Mesendoderm (in vitro differentiated cells): ENCODE results near the gene TTYH3.

Experiments used
- DNase-seq: peaks from one replicate; pipeline ENCODE4 v3.0.0; 2013
- H2AK5ac ChIP-seq: 2 replicates; pipeline ENCODE4 v1.6.1; 2013; ENCODE audit warnings: low read length, inconsistent platforms
- H2BK120ac ChIP-seq: 2 replicates; pipeline ENCODE4 v1.6.1; 2013; ENCODE audit warnings: low read depth, mild to moderate bottlenecking, low read length, moderate library complexity, mixed read lengths
- H2BK15ac ChIP-seq: replicated peaks from 2 replicates; pipeline ENCODE4 v1.6.1; 2013; ENCODE audit warnings: low read depth, mild to moderate bottlenecking, moderate library complexity
- H2BK5ac ChIP-seq: 2 replicates; pipeline ENCODE4 v1.6.1; 2013; ENCODE audit warnings: low read length, inconsistent platforms
- H3K18ac ChIP-seq: 2 replicates; pipeline ENCODE4 v1.6.1; 2013; ENCODE audit warnings: mild to moderate bottlenecking, low read length, mixed read lengths
- H3K23ac ChIP-seq: one replicate; pipeline ENCODE4 v1.6.1; 2013; ENCODE audit warnings: low read length
- H3K27ac ChIP-seq: 2 replicates; pipeline ENCODE4 v1.5.1; 2013; ENCODE audit warnings: low read depth, mild to moderate bottlenecking, inconsistent platforms, low read length, moderate library complexity
- H3K27me3 ChIP-seq: 2 replicates; pipeline ENCODE4 v1.6.1; 2013; ENCODE audit warnings: low read length, control low read depth, mild to moderate bottlenecking, inconsistent platforms; ENCODE audit not compliant: insufficient read depth, poor library complexity
- H3K36me3 ChIP-seq: 2 replicates; pipeline ENCODE4 v1.6.1; 2013; ENCODE audit warnings: low read length, inconsistent platforms; ENCODE audit not compliant: control insufficient read depth, insufficient read depth
- H3K4ac ChIP-seq: one replicate; pipeline ENCODE4 v1.6.1; 2013; ENCODE audit warnings: low read depth, mild to moderate bottlenecking, low read length, moderate library complexity
- H3K4me1 ChIP-seq: 2 replicates; pipeline ENCODE4 v1.6.1; 2013; ENCODE audit warnings: low read depth, low read length, inconsistent platforms; ENCODE audit not compliant: control insufficient read depth
- H3K4me2 ChIP-seq: 2 replicates; pipeline ENCODE4 v1.6.1; 2013; ENCODE audit warnings: low read length
- H3K4me3 ChIP-seq: 2 replicates; pipeline ENCODE4 v1.5.1; 2013; ENCODE audit warnings: mild to moderate bottlenecking, low read length
- H3K56ac ChIP-seq: one replicate; pipeline ENCODE4 v1.6.1; 2013; ENCODE audit warnings: low read length
- H3K79me1 ChIP-seq: 2 replicates; pipeline ENCODE4 v1.6.1; 2013; ENCODE audit warnings: low read length, inconsistent platforms
- H3K79me2 ChIP-seq: 2 replicates; pipeline ENCODE4 v1.6.1; 2013; ENCODE audit warnings: mild to moderate bottlenecking, low read length; ENCODE audit not compliant: control insufficient read depth, insufficient read depth
- H3K9ac ChIP-seq: 2 replicates; pipeline ENCODE4 v1.6.1; 2013; ENCODE audit warnings: low read length, inconsistent platforms
- H4K5ac ChIP-seq: one replicate; pipeline ENCODE4 v1.6.1; 2013; ENCODE audit warnings: low read length
- H4K8ac ChIP-seq: one replicate; pipeline ENCODE4 v1.6.1; 2013; ENCODE audit warnings: low read depth, mild to moderate bottlenecking, control low read depth, low read length, moderate library complexity
- WGBS: extraction: QIAGEN DNeasy Blood & Tissue Kit; methylation state at CpG from one replicate; pipeline ENCODE4 v1.1.7; 2013; ENCODE audit warnings: low lambda C conversion rate, missing lambda C conversion rate; ENCODE audit not compliant: insufficient coverage; ENCODE audit errors: extremely low coverage; 5-methylcytosine and 5-hydroxymethylcytosine counted together

Gene TTYH3

DNA sequence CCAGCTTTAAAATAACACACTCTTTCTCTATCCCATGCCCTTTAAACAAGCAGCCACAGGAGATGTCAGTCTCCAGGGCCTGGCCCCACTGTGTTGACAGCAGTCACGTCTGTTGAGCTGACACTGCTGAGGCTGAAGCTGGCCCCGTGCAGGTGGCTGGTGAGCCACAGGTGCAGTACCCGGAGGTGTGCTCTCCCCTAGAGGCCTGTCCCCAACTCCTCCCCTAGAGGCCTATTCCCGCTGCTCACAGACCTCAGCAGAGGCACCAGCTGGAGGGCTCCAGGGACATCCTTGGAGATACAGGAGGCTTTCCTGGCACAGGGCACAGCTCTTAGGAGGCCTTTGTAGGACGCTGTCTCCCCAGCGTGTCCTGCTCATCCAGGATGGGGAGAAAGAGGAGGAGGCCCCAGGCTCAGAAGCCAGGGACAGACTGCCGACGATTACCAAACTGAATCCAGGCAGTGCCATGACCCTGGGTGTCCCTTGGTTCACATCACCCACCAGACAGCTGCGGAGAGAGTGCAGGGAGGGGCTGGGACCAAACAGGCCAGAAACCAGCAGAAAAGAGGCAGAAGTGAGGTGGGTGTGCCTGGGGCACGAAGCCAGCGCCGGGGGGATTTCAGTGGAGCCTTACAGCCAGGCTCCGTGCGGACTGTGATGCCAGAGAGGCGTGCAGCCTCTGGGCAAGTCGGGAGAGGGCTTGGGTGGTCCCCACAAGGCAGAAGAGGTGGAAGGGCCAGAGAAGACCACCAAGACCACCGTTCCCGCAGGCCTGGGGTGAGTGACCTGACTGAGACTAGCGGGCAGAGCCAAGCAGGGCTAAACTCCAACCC is 18.5 kb upstream of the TTYH3 start:
- Histone ChIP-seq H2BK120ac (no peak overlapping the region), H3K56ac (peak overlapping the region; percentile 51), H3K9ac (no peak overlapping the region), H3K79me2 (no peaks in the 10 kb centered on the region), H4K5ac (no peak overlapping the region), H2BK15ac (no peak overlapping the region), H4K8ac (no peak overlapping the region), H3K18ac (no peak overlapping the region), H3K27me3 (no peaks in the 10 kb centered on the region), H3K27ac (no peak overlapping the region), H2AK5ac (no peak overlapping the region), H3K4me3 (no peak overlapping the region), H3K36me3 (no peaks in the 10 kb centered on the region), H3K23ac (no peak overlapping the region), H2BK5ac (no peak overlapping the region), H3K79me1 (no peaks in the 10 kb centered on the region), H3K4me2 (no peak overlapping the region), H3K4ac (no peak overlapping the region), H3K4me1 (peaks cover 23% of the 10 kb centered on the region)
- DNase-seq, result no peak
- WGBS, result no CpG with 5 or more reads among the region's 19 CpGs

GRCh38 chr7:2613931-2614600 is 17.7 kb upstream of the TTYH3 start:
- H3K4me1 ChIP-seq, result peaks cover 23% of the 10 kb centered on the region
- WGBS, result no CpG with 5 or more reads among the region's 22 CpGs
- H2AK5ac ChIP-seq, result no peak overlapping the region
- H2BK5ac ChIP-seq, result no peak overlapping the region
- H3K56ac ChIP-seq, result peak overlapping the region; percentile 4
- no peaks in the 10 kb centered on the region for H3K79me2 ChIP-seq
- DNase-seq, result no peak
- no peak overlapping the region for H2BK120ac ChIP-seq
- H3K18ac ChIP-seq, result no peak overlapping the region
- H3K36me3 ChIP-seq, result no peaks in the 10 kb centered on the region
- no peak overlapping the region for H3K9ac ChIP-seq
- no peak overlapping the region for H3K27ac ChIP-seq
- H3K4me3 ChIP-seq, result no peak overlapping the region
- no peak overlapping the region for H4K5ac ChIP-seq
- no peaks in the 10 kb centered on the region for H3K27me3 ChIP-seq
- H3K79me1 ChIP-seq, result no peaks in the 10 kb centered on the region
- no peak overlapping the region for H4K8ac ChIP-seq
- no peak overlapping the region for H3K4me2 ChIP-seq
- no peak overlapping the region for H3K23ac ChIP-seq
- H3K4ac ChIP-seq, result no peak overlapping the region
- no peak overlapping the region for H2BK15ac ChIP-seq

- Histone ChIP-seq H3K18ac (no peak overlapping the region), H3K56ac (no peak overlapping the region), H3K4me2 (no peak overlapping the region), H4K5ac (no peak overlapping the region), H3K79me2 (no peaks in the 10 kb centered on the region), H2BK5ac (no peak overlapping the region), H2BK120ac (no peak overlapping the region), H3K23ac (no peak overlapping the region), H4K8ac (no peak overlapping the region), H3K27ac (no peak overlapping the region), H3K9ac (no peak overlapping the region), H3K4ac (no peak overlapping the region), H2BK15ac (no peak overlapping the region), H3K27me3 (no peaks in the 10 kb centered on the region), H3K4me3 (no peak overlapping the region), H3K79me1 (no peaks in the 10 kb centered on the region), H2AK5ac (no peak overlapping the region), H3K36me3 (no peaks in the 10 kb centered on the region), H3K4me1 (peaks cover 23% of the 10 kb centered on the region)
- no peak for DNase-seq
- no CpG with 5 or more reads among the region's 22 CpGs for WGBS
Observed at GRCh38 chr7:2614631-2615330, 17.0 kb upstream of the TTYH3 start.

DNA sequence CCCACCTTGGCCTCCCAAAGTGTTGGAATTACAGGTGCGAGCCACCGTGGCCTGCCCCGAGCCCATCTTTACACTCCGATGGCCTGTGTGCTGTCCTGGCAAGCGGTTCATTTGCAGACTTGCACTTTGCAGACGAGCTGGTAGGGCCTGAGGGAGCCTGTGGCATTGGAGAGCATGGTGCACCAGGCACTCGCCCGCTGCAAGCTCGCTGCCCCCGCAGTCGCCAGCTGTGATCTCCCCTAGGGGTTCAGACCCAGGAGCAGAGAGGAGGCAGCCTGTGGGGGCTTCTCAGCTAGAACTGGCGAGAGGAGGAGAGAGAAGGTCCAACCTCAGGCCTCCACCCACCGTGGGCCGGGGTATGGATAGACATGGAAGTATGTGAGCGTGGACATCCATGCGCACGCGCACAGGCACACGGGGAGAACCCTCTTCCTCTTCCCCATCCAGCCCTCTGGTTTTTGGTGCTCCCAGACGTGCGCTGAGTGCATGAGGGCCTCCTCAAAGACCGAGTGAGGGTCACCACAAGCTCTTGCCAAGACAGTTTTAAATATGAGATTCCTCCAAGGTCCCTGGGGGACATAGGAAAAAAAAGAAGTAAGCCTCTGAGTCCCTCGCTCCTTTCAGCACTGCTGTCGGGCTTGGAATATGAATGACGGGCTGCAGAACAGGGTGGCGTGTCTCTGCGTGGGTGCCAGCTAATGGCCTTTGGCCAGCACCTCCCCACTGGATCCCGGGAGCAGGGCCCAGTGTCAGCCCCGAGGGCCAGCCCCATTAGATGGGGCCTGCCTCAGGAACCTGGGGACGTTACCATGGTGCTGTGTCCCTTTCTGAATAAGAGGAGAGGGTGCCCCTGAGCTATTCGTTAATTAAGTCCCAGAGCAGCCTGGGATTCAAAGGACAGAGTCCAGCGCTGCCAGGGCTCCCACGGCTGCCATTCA is 15.1 kb upstream of the TTYH3 start:
- Histone ChIP-seq H2BK15ac (no peak overlapping the region), H3K18ac (no peak overlapping the region), H3K4me1 (peaks cover 10% of the 10 kb centered on the region), H4K8ac (no peak overlapping the region), H3K36me3 (no peaks in the 10 kb centered on the region), H3K27me3 (no peaks in the 10 kb centered on the region), H3K4ac (peak overlapping the region; percentile 17), H2BK120ac (no peak overlapping the region), H3K79me2 (no peaks in the 10 kb centered on the region), H2BK5ac (no peak overlapping the region), H3K9ac (peak overlapping the region; percentile 6), H3K79me1 (no peaks in the 10 kb centered on the region), H3K27ac (no peak overlapping the region), H3K4me3 (no peak overlapping the region), H3K56ac (peak overlapping the region; percentile 76), H3K4me2 (no peak overlapping the region), H2AK5ac (no peak overlapping the region), H4K5ac (no peak overlapping the region), H3K23ac (no peak overlapping the region)
- DNase-seq, result no peak
- no CpG with 5 or more reads among the region's 33 CpGs for WGBS

DNA sequence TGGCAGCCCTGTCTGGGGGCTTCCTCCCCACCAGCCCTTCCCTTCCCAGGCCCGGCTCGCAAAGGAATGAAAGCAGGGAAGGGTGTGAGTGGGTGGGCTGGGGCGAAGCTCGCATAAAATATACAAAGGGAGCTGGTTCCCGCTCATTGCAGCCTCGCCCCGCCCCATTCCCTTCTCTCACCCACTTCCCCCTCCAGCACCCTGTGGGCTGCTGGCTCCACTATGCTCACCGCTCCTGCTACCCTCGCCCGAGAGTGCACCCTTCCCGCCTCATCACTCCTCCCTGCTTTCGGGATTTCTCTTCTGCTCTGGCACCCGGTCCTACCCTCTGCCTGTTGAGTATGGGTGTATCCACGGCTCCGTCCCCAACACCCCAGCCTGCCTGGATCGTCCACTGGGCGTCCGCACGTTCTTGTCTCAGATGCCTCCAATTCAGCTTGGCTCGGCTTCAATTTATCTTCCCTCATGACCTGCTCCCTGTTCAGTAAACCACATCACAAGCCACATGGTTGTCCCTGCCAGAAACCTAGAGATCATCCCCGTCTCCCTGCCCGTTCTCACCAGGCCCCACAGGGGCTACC is 14.4 kb upstream of the TTYH3 start:
- H3K27ac ChIP-seq, result no peak overlapping the region
- H2BK120ac ChIP-seq, result no peak overlapping the region
- no peak overlapping the region for H4K5ac ChIP-seq

More for the DNA sequence above, 14.4 kb upstream of the TTYH3 start:
- no peak for DNase-seq
- Histone ChIP-seq H3K4me2 (no peak overlapping the region), H4K8ac (no peak overlapping the region), H3K4me3 (no peak overlapping the region), H3K9ac (peak overlapping the region; percentile 6), H3K79me2 (no peaks in the 10 kb centered on the region), H3K36me3 (no peaks in the 10 kb centered on the region), H2BK5ac (no peak overlapping the region), H2BK15ac (no peak overlapping the region), H3K56ac (peak overlapping the region; percentile 76), H3K18ac (no peak overlapping the region), H3K23ac (no peak overlapping the region), H3K4ac (peak overlapping the region; percentile 17), H2AK5ac (no peak overlapping the region), H3K79me1 (no peaks in the 10 kb centered on the region), H3K4me1 (peaks cover 11% of the 10 kb centered on the region), H3K27me3 (no peaks in the 10 kb centered on the region)
- WGBS, result no CpG with 5 or more reads among the region's 22 CpGs
